ENCODE measurements around the gene SLC39A11. TPM values are rescaled to one million over a fixed set of nuclear protein-coding genes. Genes with fewer than 3 reads are reported as not detected.

SLC39A11 gene
- total and polyA plus RNA-seq, 2 of the 13 experiments (the other 11 are each of a cell fraction or from before 2014, with no cell fraction given), result 17.2 to 31.5 TPM

GRCh38 chr17:72631949-72632684 is 460.4 kb downstream of the SLC39A11 start (continued):
- TF ChIP-seq TRAFD1 (CRISPR knock-in tag; IDR thresholded peaks at IDR 0.05; ENCODE audit: borderline replicate concordance) (no peak), CC2D1A (CRISPR knock-in tag; IDR thresholded peaks at IDR 0.05) (0 out of 2 replicates have a peak, but pooled peaks have one; percentile 47), PLRG1 (conservative IDR thresholded peaks at IDR 0.05) (no peak), TAF1 (CRISPR knock-in tag; IDR thresholded peaks at IDR 0.05) (0 out of 2 replicates have a peak, but pooled peaks have one; percentile 28), HIVEP1 (CRISPR knock-in tag; IDR thresholded peaks at IDR 0.05) (0 out of 2 replicates have a peak, but pooled peaks have one; percentile 46), IRF9 (CRISPR knock-in tag; IDR thresholded peaks at IDR 0.05; ENCODE audit: borderline replicate concordance) (peak; percentile 34; the same call in 1 of the 2 replicates), MTF1 (CRISPR knock-in tag; IDR thresholded peaks at IDR 0.05) (no peak), EHMT2 (IDR thresholded peaks at IDR 0.05; ENCODE audit: borderline replicate concordance, low read depth, low read length) (no peak; the same call in 1 of the 2 replicates), HMG20B (CRISPR knock-in tag; conservative IDR thresholded peaks at IDR 0.05) (peak; percentile 94), TFE3 (CRISPR knock-in tag; IDR thresholded peaks at IDR 0.05) (peak; percentile 100), NR2F6 (IDR thresholded peaks at IDR 0.05) (peak; percentile 87), NR2F6 (CRISPR knock-in tag; IDR thresholded peaks at IDR 0.05) (peak; percentile 97), ZNF564 (CRISPR knock-in tag; IDR thresholded peaks at IDR 0.05) (peak; percentile 78; the same call in 1 of the 2 replicates), ZNF441 (CRISPR knock-in tag; IDR thresholded peaks at IDR 0.05; ENCODE audit: borderline replicate concordance) (peak; percentile 70; the same call in 1 of the 2 replicates), CREB1 (IDR thresholded peaks at IDR 0.05) (peak; percentile 62), CREB1 (CRISPR knock-in tag; IDR thresholded peaks at IDR 0.05) (peak; percentile 65), FOSL2 (CRISPR knock-in tag; IDR thresholded peaks at IDR 0.05) (peak; percentile 98), ADNP (CRISPR knock-in tag; IDR thresholded peaks at IDR 0.05) (no peak), ZNF782 (CRISPR knock-in tag; IDR thresholded peaks at IDR 0.05; ENCODE audit: borderline replicate concordance) (no peak; the same call in 1 of the 2 replicates), CBFB (CRISPR knock-in tag; IDR thresholded peaks at IDR 0.05) (peak; percentile 90), SNRNP70 (IDR thresholded peaks at IDR 0.05; ENCODE audit: low read depth, low read length) (no peak), REST (IDR thresholded peaks at IDR 0.05; ENCODE audit: borderline replicate concordance in 1 of 2, low read depth in 1 of 2, low read length in 2 of 2) (no peak)
- TF ChIP-seq, protein P1, sequence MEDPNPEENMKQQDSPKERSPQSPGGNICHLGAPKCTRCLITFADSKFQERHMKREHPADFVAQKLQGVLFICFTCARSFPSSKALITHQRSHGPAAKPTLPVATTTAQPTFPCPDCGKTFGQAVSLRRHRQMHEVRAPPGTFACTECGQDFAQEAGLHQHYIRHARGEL (CRISPR knock-in tag; IDR thresholded peaks at IDR 0.05), result no peak

All from HepG2 (cell line).